DMS 273 (cell line): ENCODE data around the gene CHRM3.
A peak's percentile ranks its signal among the peaks of the same experiment; 100 is the strongest.
"Not testable (repeated sequence)": the region's sequence is repeated elsewhere in the genome, so short reads cannot be mapped to it uniquely, and the experiment has no call there.

Experiments
- DNase-seq: peaks from one replicate; lab custom pipeline; 2025; ENCODE audit not compliant: unreplicated experiment; lab: John Stamatoyannopoulos, UW

Gene CHRM3

DNA sequence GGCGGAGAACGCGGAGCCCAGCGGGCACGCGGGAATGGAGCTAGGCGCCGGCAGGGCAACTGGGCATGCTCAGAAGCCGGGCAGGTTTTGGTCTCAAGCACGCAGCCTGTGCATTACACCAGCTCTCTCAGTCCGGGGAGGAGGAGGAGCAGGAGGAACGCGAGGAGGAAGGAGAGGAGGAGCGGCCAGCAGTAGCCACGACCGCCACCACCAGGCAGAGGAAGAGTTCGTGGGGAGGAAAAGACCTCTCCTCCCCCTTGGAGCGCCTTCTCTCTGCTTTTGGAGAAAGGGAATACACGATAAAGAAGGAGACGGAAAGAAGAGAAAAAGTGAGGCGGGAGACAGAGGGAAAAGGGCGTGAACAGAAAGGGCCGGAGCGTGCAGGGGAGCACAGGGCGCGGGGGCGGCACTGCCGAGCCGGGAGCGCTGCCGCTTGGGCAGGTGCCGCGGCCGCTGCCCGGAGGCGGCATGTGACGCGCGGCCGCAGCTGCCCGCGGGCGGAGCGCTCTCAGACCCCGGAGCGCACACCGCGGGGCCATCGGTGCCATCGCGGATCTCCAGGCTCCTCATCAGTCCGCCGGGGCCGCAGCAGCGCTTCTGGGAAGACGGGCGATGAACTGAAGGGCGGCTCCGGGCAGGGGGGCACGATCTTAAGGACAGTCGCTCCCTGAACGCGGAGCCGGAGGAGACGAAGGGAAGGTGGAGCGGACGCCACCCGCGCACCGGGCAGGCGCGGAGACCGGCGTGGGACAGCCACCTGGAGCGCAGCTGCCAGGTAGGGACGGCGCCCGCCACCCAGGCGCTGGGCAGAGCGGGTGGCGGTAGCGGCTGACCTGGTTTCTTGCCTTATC, at the start of gene CHRM3:
TSS of gene CHRM3 (plus strand) at position 116 of the 851 bp plus-strand sequence. CDS start 520,884 bp downstream, outside the sequence.
- peak; percentile 56 for DNase-seq

- no peak for DNase-seq
These were observed 48.5 kb upstream of the CHRM3 start for GRCh38 chr1:239337799-239338430.

GRCh38 chr1:239347776-239348175, 38.6 kb upstream of the CHRM3 start:
- no peak for DNase-seq

DNA sequence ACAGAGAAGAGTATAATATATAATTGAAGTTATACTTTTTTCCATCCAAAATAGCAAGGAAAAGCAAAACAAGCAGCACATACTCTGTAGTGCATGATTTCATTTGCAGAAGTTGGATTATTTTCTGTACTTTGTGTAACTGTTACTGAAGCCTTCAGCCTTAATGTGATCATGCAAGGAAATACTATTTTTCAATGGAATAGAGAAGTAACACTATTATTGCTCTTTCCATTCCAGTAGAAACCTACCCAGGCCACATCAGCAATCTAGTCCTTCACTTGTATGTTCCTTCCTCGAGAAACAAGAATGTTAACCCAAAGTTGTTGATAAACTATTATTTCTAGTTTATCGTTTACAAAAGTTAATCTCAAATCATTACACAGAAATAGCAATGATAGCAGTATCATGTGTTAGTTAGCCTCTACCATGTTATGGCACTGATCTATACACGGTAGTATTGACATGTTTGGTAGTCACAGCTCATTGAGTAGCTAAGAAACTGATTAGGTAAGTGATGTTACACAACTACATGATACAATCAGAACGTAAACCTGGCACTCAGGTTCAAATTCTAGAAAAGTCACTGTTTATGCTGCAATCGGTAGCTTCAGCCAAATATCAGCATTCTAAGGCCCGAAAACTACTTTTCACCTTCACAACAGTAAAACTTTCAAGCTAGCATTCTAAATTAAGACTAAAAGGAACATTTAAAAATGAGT, 37.6 kb upstream of the CHRM3 start:
- no peak for DNase-seq

- DNase-seq = no peak
These were observed 36.7 kb upstream of the CHRM3 start for GRCh38 chr1:239349699-239350098.

- no peak for DNase-seq
These were observed 32.8 kb upstream of the CHRM3 start for GRCh38 chr1:239353536-239353935.

DNA sequence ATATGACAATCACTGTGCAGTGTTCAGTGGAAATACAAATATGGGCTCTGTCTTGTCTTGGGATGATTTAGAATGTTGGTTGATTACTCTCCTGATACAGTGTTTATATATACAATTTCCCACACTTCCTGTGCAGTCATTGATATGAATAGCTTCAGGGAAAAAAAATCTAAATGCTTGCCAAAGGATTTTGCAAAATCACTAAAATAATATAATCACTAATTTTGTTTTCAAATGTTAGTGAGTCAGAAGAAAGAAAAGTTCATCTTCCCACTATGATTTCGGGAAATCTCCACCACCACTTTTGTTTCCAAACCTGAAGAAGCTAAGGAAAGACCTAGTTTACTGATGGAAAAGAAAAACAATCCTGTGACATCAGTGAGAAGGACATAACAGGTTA, 32.1 kb upstream of the CHRM3 start:
- no peak for DNase-seq

GRCh38 chr1:239357867-239358266, 28.5 kb upstream of the CHRM3 start:
- no peak for DNase-seq

GRCh38 chr1:239361403-239361802, 25.0 kb upstream of the CHRM3 start:
- no peak for DNase-seq

DNA sequence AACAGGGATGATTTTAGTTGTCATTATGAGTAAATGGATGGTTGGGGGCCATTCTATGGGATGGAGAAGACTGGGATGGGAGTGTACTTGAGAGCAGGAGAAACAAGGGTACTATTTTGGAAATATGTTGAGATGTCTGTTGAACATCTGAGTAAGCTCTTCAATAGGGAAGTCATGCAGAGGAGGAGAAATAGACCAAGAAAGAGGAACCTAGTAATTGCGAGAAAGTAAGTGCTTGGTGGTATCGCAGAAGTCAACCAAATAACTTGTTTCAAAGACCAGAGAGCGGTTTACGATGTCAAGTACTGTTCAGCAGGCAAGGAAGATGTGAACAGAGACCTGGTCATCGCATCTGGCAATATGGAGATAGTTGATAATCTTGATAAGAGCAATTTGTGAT, 22.4 kb upstream of the CHRM3 start:
- DNase-seq = no peak

GRCh38 chr1:239367196-239367810, 19.1 kb upstream of the CHRM3 start:
- no peak for DNase-seq

DNA sequence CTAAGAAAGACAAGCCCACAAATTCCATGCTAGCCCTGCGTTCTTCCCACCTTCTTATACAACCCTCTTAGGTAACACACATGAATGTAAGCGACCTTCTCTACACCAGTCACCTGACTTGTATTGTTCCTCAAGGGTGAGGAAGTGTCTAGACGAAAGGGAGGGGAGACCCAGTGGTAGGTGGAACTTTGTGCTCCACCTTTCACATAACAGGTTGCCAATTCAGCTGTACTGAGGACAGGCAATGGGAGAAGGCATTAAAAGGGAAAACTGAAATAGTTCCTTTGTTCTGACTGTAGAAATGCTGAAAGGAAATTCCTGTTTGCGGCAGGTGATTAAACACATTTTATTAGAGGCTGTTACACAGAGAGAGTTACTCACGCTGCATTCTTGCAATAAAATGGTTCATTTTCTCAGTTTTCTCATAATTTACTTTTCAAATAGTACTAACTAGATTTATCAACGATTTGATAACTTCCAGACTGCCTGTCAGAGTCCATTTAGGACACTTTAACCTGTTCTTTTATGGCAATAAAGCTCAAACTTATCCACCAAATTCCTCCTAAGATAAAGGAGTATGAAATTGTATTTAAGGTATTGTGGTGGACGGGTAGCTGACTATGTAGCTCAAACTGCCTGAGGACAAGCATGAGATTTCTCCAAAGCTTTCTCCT, 17.8 kb upstream of the CHRM3 start:
- no peak for DNase-seq

GRCh38 chr1:239370869-239371268, 15.5 kb upstream of the CHRM3 start:
- not testable (repeated sequence) for DNase-seq

GRCh38 chr1:239382666-239383065, 3.7 kb upstream of the CHRM3 start:
- DNase-seq = no peak

DNA sequence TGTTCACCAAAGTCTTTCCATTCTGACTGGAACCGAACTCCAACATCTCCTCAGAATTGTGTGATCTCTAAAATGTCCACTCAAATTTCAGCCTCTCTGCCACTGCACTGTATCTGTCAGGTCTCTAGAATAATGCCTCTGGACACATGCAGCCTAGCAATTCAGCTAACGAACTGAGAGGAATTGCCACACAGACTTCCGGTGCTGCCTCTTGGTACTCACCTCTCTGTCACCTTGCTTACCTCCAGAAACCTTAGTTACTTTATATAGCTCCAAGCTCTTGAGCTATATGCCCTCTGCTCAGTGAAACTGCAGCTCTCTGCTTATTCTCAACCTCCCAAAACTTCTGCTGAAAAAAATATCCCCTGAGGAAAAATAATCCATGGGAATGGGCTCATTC, 2.7 kb upstream of the CHRM3 start:
- no peak for DNase-seq

GRCh38 chr1:239387304-239388158, 1.2 kb downstream of the CHRM3 start:
- peak; percentile 45 for DNase-seq

DNA sequence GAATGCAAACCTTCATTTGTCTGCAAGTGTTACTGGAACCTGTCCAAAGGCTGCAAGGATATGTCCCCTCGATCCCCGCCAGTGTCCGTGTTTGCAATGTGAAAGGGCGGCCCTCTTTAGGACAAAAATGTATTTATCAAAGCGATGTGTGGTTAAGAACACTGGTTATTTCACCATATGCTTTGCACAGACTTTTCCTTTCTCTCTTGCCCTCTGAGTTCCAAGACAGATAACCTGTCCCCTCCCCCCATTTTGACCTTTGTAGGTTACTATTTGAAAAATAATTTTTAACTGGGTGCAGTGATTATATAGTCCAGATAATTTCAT, 1.8 kb downstream of the CHRM3 start:
- no peak for DNase-seq

DNA sequence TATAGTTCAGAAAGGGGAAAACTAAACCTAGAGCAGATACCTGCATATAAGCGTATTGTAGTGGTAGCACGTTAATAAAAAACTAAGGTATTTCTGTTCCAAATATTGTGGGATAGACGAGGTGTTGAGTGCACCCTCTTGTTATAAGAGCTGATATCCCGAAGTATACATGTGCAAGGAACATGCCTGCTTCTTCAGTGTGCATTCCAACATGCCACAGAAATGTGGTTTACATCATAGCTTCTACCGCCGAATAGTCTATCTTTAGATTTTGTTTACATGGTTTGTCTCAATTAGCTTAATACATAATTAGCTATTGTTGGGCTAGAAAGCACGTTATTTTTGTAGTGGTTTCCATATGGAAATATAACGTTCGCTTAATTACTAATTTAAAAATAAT, 2.2 kb downstream of the CHRM3 start:
- no peak for DNase-seq

- no peak for DNase-seq
These were observed 3.3 kb downstream of the CHRM3 start for GRCh38 chr1:239389703-239390102.

GRCh38 chr1:239392271-239392670, 5.9 kb downstream of the CHRM3 start:
- no peak for DNase-seq
